Natural killer cell (primary cell): ENCODE results near the gene ODC1. TPM values are rescaled to one million over a fixed set of nuclear protein-coding genes. Genes with fewer than 3 reads are reported as not detected.

ENCODE experiments used
- ATAC-seq, 3 donors: fragments of 150-1000 bp in 2 of 3; fragments of 200-7000 bp in 1 of 3; cut with Tn5 transposase; 1 replicate in 1 of 3; 2 replicates in 2 of 3; pipeline ENCODE4 v1.10.0; 2021; ENCODE audit warnings: mild to moderate bottlenecking in 2 of 3, moderate library complexity in 2 of 3
- DNase-seq, 2 donors: peaks; one replicate each; pipeline versions ENCODE4 v3.0.0 to v3.0.0-alpha.2; 2013 to 2021; ENCODE audit warnings: mixed read lengths in 1 of 2
- H3K27ac ChIP-seq: one replicate; pipeline ENCODE4 v1.5.1; 2013; ENCODE audit warnings: mild to moderate bottlenecking, low read length
- H3K27me3 ChIP-seq: one replicate; pipeline ENCODE4 v1.6.1; 2013; ENCODE audit warnings: low read length; ENCODE audit not compliant: control insufficient read depth, insufficient read depth
- H3K36me3 ChIP-seq: one replicate; pipeline ENCODE4 v1.6.1; 2013; ENCODE audit warnings: low read length; ENCODE audit not compliant: control insufficient read depth, insufficient read depth
- H3K4me1 ChIP-seq: one replicate; pipeline ENCODE4 v1.6.1; 2013; ENCODE audit warnings: low read length; ENCODE audit not compliant: control insufficient read depth, insufficient read depth
- H3K4me3 ChIP-seq: one replicate; pipeline ENCODE4 v1.5.1; 2013; ENCODE audit warnings: low read length
- H3K9me3 ChIP-seq: one replicate; pipeline ENCODE4 v1.6.1; 2013; ENCODE audit warnings: low read length; ENCODE audit not compliant: control insufficient read depth, insufficient read depth
- H3K27ac Mint-ChIP-seq, 2 donors: one replicate each; pipeline ENCODE4 v1.8.0; 2022; ENCODE audit warnings: mild to moderate bottlenecking in 2 of 2, mixed read lengths in 2 of 2, moderate library complexity in 1 of 2
- H3K27me3 Mint-ChIP-seq, 2 donors: one replicate each; pipeline ENCODE4 v1.8.0; 2022; ENCODE audit warnings: low read depth in 2 of 2, mixed read lengths in 2 of 2
- H3K36me3 Mint-ChIP-seq: one replicate; pipeline ENCODE4 v1.8.0; 2022; ENCODE audit warnings: mixed read lengths
- H3K4me1 Mint-ChIP-seq, 2 donors: one replicate each; pipeline ENCODE4 v1.8.0; 2022; ENCODE audit warnings: mixed read lengths in 2 of 2
- H3K4me3 Mint-ChIP-seq: one replicate; pipeline ENCODE4 v1.8.0; 2022; ENCODE audit warnings: mild to moderate bottlenecking, moderate library complexity, mixed read lengths
- H3K9me3 Mint-ChIP-seq, 2 donors: one replicate each; pipeline ENCODE4 v1.8.0; 2022; ENCODE audit warnings: mixed read lengths in 2 of 2
- WGBS: methylation state at CpG from one replicate; pipeline ENCODE4 v1.1.7; 2013; ENCODE audit warnings: missing lambda C conversion rate; ENCODE audit not compliant: insufficient coverage; 5-methylcytosine and 5-hydroxymethylcytosine counted together
- intact Hi-C: fragments of 100-400 bp; cut with micrococcal nuclease; formaldehyde crosslinking; loops from one replicate; pipeline ENCODE4 v1.14.2; 2022
- total RNA-seq, 4 donors: library from RNA; stranded (reverse); fragments of 120-200 nt in 1 of 4; gene quantifications; one replicate each; pipeline versions ENCODE4 v1.2.3 to v1.2.4, GENCODE V29; 2013 to 2022
- TF ChIP-seq, protein P1 (sequence below): fragments of 200-600 bp; IDR thresholded peaks from one replicate; pipeline ENCODE4 v1.8.0; 2022; ENCODE audit warnings: antibody characterized with exemption

Gene ODC1
- total RNA-seq, 3 donors from 2014 or later (not counting 1 experiment from before 2014, with no cell fraction given): 38.7 to 85.4 (median 43.8) TPM

DNA sequence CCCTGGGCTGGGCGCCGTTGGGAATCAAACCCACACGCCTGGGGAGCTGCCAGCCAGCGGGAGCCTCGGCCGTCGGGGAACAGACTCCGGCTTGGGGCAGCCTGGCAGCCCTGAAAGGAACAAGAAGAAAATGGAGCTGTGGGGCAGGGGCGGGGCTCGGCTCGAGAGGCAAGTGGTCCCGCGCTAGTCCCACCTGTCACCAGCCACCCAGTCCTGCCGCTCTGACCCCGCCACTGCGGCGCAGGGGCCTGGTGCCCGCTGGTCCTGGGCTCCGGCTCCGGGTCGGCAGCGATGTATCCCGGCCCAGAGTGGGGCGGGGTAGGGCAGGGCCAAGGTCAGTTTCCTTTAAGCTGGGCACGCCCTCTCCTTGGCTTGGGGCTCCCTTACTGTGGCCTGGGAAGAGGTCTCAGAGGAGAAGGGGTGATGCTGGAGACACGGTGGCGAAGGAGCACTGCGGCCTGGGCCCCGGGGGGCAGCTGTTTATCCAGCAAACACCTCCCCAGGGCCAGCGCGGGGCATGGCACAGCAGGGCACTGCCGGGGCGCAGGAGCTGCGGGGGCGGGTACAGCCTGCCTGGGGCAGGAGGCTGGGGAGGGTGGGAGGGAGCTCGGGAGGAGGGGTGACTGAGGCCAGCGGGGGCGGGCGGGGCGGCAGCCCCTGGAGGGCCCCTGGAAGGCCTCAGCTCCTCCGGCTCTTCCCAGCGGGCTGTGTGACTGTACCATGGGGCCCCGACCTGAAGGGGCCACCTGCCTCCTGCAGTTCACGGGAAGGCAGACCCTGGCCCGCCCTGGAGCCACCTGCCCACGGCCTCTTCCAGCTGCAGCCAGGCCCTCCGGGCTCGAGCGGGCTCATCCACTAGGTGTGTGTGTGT is 15.6 kb downstream of the ODC1 start:
- intact Hi-C loops: loop anchor here (10.0 kb wide), 1 partner anchor 618 kb away; no protein-coding TSS in a partner anchor
- DNase-seq (no peak), ATAC-seq (peak in 1 of 3 donors; percentile 45)
- peak overlapping the region in 1 of 2 donors; percentile 72 for H3K27ac Mint-ChIP-seq
- 13% methylated on average over 42 of the region's 49 CpGs for WGBS
- no peaks in the 10 kb centered on the region for H3K9me3 Mint-ChIP-seq
- Histone ChIP-seq H3K4me3 (peak overlapping the region; percentile 50), H3K27ac (peak overlapping the region; percentile 30), H3K4me1 (peaks cover 17% of the 10 kb centered on the region), H3K9me3 (no peaks in the 10 kb centered on the region), H3K27me3 (no peaks in the 10 kb centered on the region), H3K36me3 (peaks cover 2% of the 10 kb centered on the region)
- no peaks in the 10 kb centered on the region for H3K36me3 Mint-ChIP-seq
- TF ChIP-seq, protein P1, sequence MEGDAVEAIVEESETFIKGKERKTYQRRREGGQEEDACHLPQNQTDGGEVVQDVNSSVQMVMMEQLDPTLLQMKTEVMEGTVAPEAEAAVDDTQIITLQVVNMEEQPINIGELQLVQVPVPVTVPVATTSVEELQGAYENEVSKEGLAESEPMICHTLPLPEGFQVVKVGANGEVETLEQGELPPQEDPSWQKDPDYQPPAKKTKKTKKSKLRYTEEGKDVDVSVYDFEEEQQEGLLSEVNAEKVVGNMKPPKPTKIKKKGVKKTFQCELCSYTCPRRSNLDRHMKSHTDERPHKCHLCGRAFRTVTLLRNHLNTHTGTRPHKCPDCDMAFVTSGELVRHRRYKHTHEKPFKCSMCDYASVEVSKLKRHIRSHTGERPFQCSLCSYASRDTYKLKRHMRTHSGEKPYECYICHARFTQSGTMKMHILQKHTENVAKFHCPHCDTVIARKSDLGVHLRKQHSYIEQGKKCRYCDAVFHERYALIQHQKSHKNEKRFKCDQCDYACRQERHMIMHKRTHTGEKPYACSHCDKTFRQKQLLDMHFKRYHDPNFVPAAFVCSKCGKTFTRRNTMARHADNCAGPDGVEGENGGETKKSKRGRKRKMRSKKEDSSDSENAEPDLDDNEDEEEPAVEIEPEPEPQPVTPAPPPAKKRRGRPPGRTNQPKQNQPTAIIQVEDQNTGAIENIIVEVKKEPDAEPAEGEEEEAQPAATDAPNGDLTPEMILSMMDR: no peak
- peak overlapping the region; percentile 72 for H3K4me3 Mint-ChIP-seq
- peaks cover 6 to 21% of the 10 kb centered on the region in 2 donors for H3K4me1 Mint-ChIP-seq
- peaks cover 8 to 22% of the 10 kb centered on the region in 2 donors for H3K27me3 Mint-ChIP-seq

DNA sequence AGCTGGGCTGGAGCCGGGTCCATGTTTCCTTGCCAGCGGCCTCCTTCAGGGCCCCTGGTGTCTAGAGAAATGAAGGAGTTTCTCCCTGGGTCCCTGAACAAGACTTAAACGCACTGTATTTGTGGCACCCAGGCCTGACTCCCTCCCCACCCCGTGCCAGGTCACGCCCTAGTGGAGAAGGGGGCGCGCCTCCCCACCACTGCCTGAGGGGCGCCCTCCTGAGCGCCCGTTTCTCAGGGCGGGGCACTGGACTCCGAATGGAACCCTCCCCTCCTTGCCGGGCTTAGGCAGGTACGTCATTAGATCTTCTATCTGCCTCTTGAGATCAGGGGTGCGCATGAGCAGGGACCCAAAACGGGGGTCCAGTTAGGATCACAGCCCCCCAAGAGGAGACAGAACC is 16.3 kb downstream of the ODC1 start:
- Histone ChIP-seq H3K27me3 (no peaks in the 10 kb centered on the region), H3K4me1 (peaks cover 17% of the 10 kb centered on the region), H3K9me3 (no peaks in the 10 kb centered on the region), H3K4me3 (peak overlapping the region; percentile 50), H3K27ac (peak overlapping the region; percentile 30), H3K36me3 (peaks cover 7% of the 10 kb centered on the region)
- TF ChIP-seq, protein P1: no peak
- Mint-ChIP-seq H3K36me3 (no peaks in the 10 kb centered on the region), H3K4me1 (peaks cover 6 to 21% of the 10 kb centered on the region in 2 donors), H3K9me3 (no peaks in the 10 kb centered on the region), H3K4me3 (peak overlapping the region; percentile 72), H3K27me3 (peaks cover 8 to 22% of the 10 kb centered on the region in 2 donors), H3K27ac (peak overlapping the region in 1 of 2 donors; percentile 72)
- ATAC-seq: no peak
- intact Hi-C loops: loop anchor here (10.0 kb wide), 1 partner anchor 617 kb away; no protein-coding TSS in a partner anchor
- WGBS: 53% methylated on average over 16 of the region's 16 CpGs
- DNase-seq: no peak

DNA sequence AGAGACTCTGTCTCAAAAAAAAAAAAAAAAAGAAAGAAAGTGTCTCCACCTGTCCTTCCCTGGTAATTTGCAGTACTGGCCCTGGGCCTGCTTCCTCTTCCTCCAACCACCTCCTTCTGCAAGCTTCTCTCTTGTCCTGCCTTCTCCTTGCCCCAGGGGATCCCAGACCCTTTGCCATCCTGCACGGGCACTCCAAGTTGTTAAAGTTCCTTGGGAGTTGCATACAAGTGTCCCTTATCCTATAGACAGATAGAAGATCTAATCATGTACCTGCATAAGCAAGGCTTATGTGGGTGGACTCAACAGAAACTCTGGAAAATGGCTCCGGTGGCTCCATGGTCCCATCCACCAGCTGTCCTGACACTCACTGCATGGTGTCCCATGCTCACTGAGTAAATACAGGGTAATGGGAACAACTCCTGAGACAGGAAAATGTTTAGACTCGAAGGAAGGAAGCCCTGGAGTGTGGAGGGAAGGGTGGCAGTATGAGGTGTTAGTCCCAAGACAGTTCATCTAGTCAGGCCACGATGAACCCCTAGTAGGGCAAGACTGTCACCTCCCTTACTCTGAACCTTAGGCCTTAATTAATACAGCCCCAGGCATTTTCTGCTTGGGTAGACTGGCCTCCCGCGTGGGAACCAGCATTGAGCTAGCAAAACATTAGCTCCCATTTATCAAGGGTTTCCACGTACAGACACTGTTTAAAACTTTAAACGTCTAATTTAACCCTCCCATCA is 17.1 kb downstream of the ODC1 start:
- H3K4me3 Mint-ChIP-seq: no peak overlapping the region
- intact Hi-C loops: loop anchor here (10.0 kb wide), 1 partner anchor 616 kb away; no protein-coding TSS in a partner anchor
- 95% methylated on average over 6 of the region's 8 CpGs for WGBS
- peaks cover 8 to 22% of the 10 kb centered on the region in 2 donors for H3K27me3 Mint-ChIP-seq
- H3K27ac Mint-ChIP-seq: no peak overlapping the region
- DNase-seq (no peak), ATAC-seq (no peak)
- Histone ChIP-seq H3K36me3 (peaks cover 13% of the 10 kb centered on the region), H3K4me1 (peaks cover 17% of the 10 kb centered on the region), H3K27ac (no peak overlapping the region), H3K4me3 (no peak overlapping the region), H3K27me3 (no peaks in the 10 kb centered on the region), H3K9me3 (no peaks in the 10 kb centered on the region)
- peaks cover 6 to 21% of the 10 kb centered on the region in 2 donors for H3K4me1 Mint-ChIP-seq
- H3K9me3 Mint-ChIP-seq: no peaks in the 10 kb centered on the region
- TF ChIP-seq, protein P1: no peak
- H3K36me3 Mint-ChIP-seq: no peaks in the 10 kb centered on the region
